Activated CD4-positive, alpha-beta T cell treated with anti-CD3 and anti-CD28 coated beads for 1 hour (primary cell): ENCODE results near the gene TIMM44.
"Not testable (repeated sequence)": the region's sequence is repeated elsewhere in the genome, so short reads cannot be mapped to it uniquely, and the experiment has no call there.

Experiments
- DNase-seq: peaks from one replicate; pipeline ENCODE4 v3.0.0-alpha.2; 2020

Gene TIMM44

GRCh38 chr19:7941895-7942596 is 1.4 kb downstream of the TIMM44 start:
- no peak for DNase-seq

- no peak for DNase-seq
Measured at GRCh38 chr19:7940841-7941240, 2.6 kb downstream of the TIMM44 start.

- no peak for DNase-seq
Measured at GRCh38 chr19:7934766-7935165, 8.7 kb downstream of the TIMM44 start.

- DNase-seq: no peak
Measured at GRCh38 chr19:7933828-7934725, 9.4 kb downstream of the TIMM44 start.

GRCh38 chr19:7933411-7933810 is 10.1 kb downstream of the TIMM44 start:
- no peak for DNase-seq

- no peak for DNase-seq
Measured at GRCh38 chr19:7932930-7933300, 10.6 kb downstream of the TIMM44 start.

- no peak for DNase-seq
Measured at GRCh38 chr19:7932276-7932929, 11.1 kb downstream of the TIMM44 start.

- no peak for DNase-seq
Measured at GRCh38 chr19:7931221-7932061, 12.0 kb downstream of the TIMM44 start.

- no peak for DNase-seq
Measured at GRCh38 chr19:7930765-7931164, 12.7 kb downstream of the TIMM44 start.

GRCh38 chr19:7930030-7930429 is 13.4 kb downstream of the TIMM44 start:
- not testable (repeated sequence) for DNase-seq

- DNase-seq: peak; percentile 58
Measured at GRCh38 chr19:7928741-7929701, 14.4 kb downstream of the TIMM44 start.

- DNase-seq: no peak
Measured at GRCh38 chr19:7928334-7928706, 15.1 kb downstream of the TIMM44 start.

GRCh38 chr19:7927605-7928333 is 15.7 kb downstream of the TIMM44 start:
- DNase-seq: no peak

- DNase-seq: no peak
Measured at GRCh38 chr19:7926727-7927604, 16.5 kb downstream of the TIMM44 start.

GRCh38 chr19:7926021-7926726 is 17.3 kb downstream of the TIMM44 start, which contains the start of gene CTXN1:
Gene CTXN1, minus strand, starts transcription at chr19:7926135. Its CDS starts 597 bp downstream, at chr19:7925538.
- peak; percentile 67 for DNase-seq

GRCh38 chr19:7925171-7925851 is 18.2 kb downstream of the TIMM44 start:
- DNase-seq: peak; percentile 64

GRCh38 chr19:7924651-7925170 is 18.8 kb downstream of the TIMM44 start:
- no peak for DNase-seq

- DNase-seq: no peak
Measured at GRCh38 chr19:7924241-7924640, 19.2 kb downstream of the TIMM44 start.
